ENCODE measurements around the gene ANO2.
A peak's percentile ranks its signal among the peaks of the same experiment; 100 is the strongest.
"Not testable (repeated sequence)": the region's sequence is repeated elsewhere in the genome, so short reads cannot be mapped to it uniquely, and the experiment has no call there.

ANO2 gene

DNA sequence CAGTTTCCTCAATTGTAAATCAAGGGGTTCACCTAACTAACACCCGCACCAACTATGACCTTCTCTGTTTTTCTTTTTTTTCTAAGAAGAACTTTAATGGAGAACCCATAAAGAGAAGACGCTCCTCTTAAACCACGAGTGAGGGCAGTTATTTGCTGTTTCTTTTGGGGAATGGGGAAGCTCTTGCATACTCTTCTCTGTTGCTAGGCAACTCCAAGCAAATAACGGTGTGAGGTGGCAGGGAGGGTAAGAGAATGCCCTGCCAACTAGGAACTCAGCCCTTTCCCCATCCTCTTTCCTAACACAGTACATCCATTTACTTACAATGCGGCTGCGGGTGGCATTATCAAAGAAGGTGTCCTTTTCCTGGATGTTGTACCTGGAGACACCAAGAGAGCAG is 114.9 kb downstream of the ANO2 start:
- in situ Hi-C loops (cut with HindIII; ENCODE audit: low sequenced_read_pairs), result no loop called here

DNA sequence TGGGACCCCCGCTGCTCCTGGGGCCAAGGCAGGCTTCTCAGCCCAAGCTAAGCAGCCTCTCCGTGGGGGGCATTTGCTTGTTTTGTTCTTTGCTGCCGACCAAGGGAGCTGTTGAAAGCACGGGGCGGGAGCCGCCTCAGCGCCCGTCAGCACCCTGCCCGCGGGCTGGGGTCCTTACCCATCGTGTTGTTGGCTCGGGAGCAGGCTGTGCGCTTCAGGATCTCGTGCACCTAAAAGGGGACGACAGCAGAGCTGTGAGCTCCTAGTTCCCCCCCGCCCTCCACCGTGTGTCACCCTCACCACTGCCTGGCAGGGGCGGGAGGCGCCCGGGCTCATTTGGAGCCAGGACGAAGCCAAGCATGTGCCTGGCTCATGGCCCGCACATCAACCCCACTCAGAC is 117.5 kb downstream of the ANO2 start:
- TF ChIP-seq, protein P1, sequence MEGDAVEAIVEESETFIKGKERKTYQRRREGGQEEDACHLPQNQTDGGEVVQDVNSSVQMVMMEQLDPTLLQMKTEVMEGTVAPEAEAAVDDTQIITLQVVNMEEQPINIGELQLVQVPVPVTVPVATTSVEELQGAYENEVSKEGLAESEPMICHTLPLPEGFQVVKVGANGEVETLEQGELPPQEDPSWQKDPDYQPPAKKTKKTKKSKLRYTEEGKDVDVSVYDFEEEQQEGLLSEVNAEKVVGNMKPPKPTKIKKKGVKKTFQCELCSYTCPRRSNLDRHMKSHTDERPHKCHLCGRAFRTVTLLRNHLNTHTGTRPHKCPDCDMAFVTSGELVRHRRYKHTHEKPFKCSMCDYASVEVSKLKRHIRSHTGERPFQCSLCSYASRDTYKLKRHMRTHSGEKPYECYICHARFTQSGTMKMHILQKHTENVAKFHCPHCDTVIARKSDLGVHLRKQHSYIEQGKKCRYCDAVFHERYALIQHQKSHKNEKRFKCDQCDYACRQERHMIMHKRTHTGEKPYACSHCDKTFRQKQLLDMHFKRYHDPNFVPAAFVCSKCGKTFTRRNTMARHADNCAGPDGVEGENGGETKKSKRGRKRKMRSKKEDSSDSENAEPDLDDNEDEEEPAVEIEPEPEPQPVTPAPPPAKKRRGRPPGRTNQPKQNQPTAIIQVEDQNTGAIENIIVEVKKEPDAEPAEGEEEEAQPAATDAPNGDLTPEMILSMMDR (IDR thresholded peaks at IDR 0.05; ENCODE audit: low read depth, low read length), result no peak
- no peak overlapping the region for H3K4me3 ChIP-seq (ENCODE audit: low read depth, low read length)
- no peak for DNase-seq (ENCODE audit: low read depth, low spot score)
- in situ Hi-C loops (cut with HindIII; ENCODE audit: low sequenced_read_pairs), result no loop called here

More for the DNA sequence above, 114.9 kb downstream of the ANO2 start:
- TF ChIP-seq, protein P1 (IDR thresholded peaks at IDR 0.05; ENCODE audit: low read depth, low read length), result no peak
- DNase-seq (ENCODE audit: low read depth, low spot score), result no peak
- no peak overlapping the region for H3K4me3 ChIP-seq (ENCODE audit: low read depth, low read length)

DNA sequence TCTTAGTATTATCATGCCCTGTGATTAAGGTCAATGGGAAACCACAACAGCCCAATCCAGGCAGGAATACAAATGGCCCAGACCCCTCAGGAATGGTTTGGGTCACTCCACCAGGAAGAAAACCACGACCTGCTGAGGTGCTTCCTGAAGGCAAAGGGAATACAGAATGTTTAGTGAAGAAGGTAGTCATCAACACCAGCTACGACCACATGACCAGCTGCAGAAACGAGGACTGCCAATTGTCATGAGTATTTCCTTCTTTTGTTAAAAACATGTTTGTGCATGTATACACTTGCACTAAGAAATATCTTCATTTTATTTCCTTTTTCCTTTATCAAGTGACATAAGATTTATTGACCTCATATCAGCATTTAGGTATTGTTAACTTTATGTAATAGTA is 119.3 kb downstream of the ANO2 start:
- H3K4me3 ChIP-seq (ENCODE audit: low read depth, low read length); DNase-seq (ENCODE audit: low read depth, low spot score); in situ Hi-C loops (cut with HindIII; ENCODE audit: low sequenced_read_pairs): not testable (repeated sequence)

DNA sequence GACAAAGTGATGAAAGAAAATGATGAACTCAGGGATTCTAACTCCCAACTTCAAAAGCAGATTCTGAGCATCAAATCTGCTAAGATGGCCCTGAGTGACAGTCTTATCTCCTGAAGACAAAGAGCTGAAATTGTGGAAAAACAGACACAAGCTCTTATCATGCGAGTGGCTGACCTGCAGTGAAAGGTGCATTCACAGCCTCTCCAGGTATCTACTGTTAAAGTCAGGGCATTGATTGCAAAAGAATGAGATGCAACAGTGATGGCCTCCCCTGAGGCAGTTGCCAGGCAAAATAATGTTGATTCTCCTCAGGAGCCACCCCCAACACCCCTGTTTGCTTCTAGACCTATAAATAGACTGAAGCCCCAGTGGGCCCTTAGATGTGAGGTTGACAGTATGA is 126.2 kb downstream of the ANO2 start:
- in situ Hi-C loops (cut with HindIII; ENCODE audit: low sequenced_read_pairs); H3K4me3 ChIP-seq (ENCODE audit: low read depth, low read length); DNase-seq (ENCODE audit: low read depth, low spot score): not testable (repeated sequence)

DNA sequence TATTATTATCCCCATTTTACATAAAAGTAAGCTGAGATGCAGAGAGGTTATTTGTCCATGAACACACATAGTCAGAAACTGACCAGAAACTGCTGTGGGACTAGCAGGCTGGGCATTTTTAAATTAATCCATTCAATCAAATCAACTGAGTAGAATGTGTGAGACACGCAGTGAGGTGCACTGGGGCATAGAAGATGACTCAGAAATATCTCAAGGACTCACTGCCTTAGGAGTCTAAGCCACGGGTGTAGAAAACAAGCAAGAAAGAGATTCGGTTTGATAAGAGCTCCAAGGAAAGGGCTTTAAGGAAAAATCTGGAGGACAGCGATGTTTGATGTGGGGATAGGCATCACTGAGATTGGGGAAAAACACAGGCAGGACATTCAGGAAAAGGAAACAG is 127.8 kb downstream of the ANO2 start:
- no peak overlapping the region for H3K4me3 ChIP-seq (ENCODE audit: low read depth, low read length)
- in situ Hi-C loops (cut with HindIII; ENCODE audit: low sequenced_read_pairs), result no loop called here
- no peak for DNase-seq (ENCODE audit: low read depth, low spot score)
- TF ChIP-seq, protein P1 (IDR thresholded peaks at IDR 0.05; ENCODE audit: low read depth, low read length), result no peak

DNA sequence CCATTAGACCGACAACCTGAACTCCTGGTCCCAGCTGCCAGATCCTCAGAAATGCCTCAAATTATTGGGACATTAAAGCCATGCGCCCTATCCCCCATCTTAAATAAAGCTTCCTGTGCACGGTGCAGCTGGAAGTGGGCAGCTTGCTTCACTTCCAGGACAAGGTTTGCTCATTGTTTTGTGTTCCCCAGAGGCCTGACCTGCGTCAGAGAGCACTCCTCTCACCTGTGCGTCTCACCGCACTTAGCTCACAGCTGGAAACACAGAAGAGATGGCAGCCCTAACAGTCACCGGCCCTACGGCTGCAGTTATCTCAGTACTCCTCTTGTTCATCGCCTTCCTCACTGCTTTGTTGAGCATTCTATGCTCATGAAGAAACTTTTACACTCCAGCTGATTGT is 135.5 kb downstream of the ANO2 start:
- in situ Hi-C loops (cut with HindIII; ENCODE audit: low sequenced_read_pairs), result no loop called here
- no peak for DNase-seq (ENCODE audit: low read depth, low spot score)
- TF ChIP-seq, protein P1 (IDR thresholded peaks at IDR 0.05; ENCODE audit: low read depth, low read length), result no peak
- H3K4me3 ChIP-seq (ENCODE audit: low read depth, low read length), result no peak overlapping the region

DNA sequence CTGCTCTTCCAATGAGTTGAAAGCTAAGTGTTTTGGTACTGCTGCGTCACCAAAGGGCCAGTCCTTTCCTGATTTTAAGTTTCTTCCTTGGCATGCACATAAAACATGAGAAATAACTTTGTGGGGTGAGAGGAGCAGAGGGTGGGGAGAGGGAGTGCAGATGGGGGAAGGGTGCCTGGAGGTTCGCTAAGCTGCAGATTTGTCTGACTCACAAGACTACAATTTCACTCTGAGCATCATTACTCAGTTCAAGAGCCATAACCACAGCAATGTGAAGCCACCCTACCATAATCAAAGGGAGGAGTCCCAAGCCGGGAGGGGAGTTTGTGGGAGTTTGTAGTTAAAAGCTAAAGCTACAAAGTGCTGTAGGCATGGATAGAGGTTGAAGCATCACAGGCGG is 136.1 kb downstream of the ANO2 start:
- peak; percentile 70 for DNase-seq (ENCODE audit: low read depth, low spot score)
- in situ Hi-C loops (cut with HindIII; ENCODE audit: low sequenced_read_pairs), result no loop called here
- TF ChIP-seq, protein P1 (IDR thresholded peaks at IDR 0.05; ENCODE audit: low read depth, low read length), result no peak
- H3K4me3 ChIP-seq (ENCODE audit: low read depth, low read length), result no peak overlapping the region

DNA sequence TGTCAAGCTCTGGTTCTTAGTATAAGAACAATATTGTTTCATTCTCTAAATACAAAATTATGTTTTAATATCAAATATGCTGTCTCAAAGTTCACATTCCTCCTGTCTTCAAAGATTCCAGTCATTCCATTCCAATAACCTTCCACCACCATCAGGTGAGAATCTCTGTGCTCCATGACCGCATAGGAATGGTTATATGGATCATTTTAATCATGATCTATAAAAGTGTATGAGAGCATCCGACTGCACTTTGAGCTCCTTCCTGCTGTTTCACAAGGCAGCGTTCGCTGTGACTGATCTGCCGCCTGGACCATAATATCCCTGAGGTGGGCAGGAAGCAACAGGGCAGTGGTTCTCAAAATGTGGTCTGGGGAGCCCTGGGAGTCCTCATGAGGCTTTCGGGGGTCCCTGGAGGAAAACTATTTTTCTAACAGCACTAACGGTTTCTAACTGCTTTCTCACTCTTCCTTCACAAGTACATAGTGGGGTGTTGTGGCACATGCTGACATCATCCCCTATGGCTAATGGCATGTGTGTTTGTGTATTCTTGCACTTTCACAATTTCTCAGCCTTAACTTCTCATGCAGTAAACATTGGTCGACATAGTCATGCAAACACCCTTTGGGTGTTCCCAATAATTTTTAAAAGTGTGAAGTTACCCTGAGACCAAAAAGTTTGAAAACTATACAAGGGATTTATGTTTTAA is 137.4 kb downstream of the ANO2 start:
- no peak for DNase-seq (ENCODE audit: low read depth, low spot score)
- in situ Hi-C loops (cut with HindIII; ENCODE audit: low sequenced_read_pairs), result no loop called here
- TF ChIP-seq, protein P1 (IDR thresholded peaks at IDR 0.05; ENCODE audit: low read depth, low read length), result no peak
- H3K4me3 ChIP-seq (ENCODE audit: low read depth, low read length), result no peak overlapping the region
